HEK293T (cell line): ENCODE data around the gene TNFSF10.

Source experiments
- ARNT ChIP-seq: fragments of 450-650 bp; IDR thresholded peaks from 2 replicates; pipeline ENCODE4 v1.6.1; 2017; ENCODE audit warnings: mild to moderate bottlenecking
- BHLHE40 ChIP-seq: fragments of 450-650 bp; IDR thresholded peaks from 2 replicates; pipeline ENCODE4 v1.6.1; 2016; ENCODE audit warnings: mild to moderate bottlenecking, moderate library complexity, borderline replicate concordance
- ELF4 ChIP-seq: fragments of 450-650 bp; IDR thresholded peaks from 2 replicates; pipeline ENCODE4 v1.6.1; 2017; ENCODE audit warnings: antibody characterized with exemption
- FOXA1 ChIP-seq: fragments of 450-650 bp; IDR thresholded peaks from 2 replicates; pipeline ENCODE4 v1.6.1; 2016; ENCODE audit warnings: mild to moderate bottlenecking
- FOXK2 ChIP-seq: fragments of 450-650 bp; IDR thresholded peaks from 2 replicates; pipeline ENCODE4 v1.6.1; 2016; ENCODE audit warnings: mild to moderate bottlenecking
- HDGF ChIP-seq: fragments of 450-650 bp; IDR thresholded peaks from 2 replicates; pipeline ENCODE4 v1.6.1; 2017; ENCODE audit warnings: antibody characterized with exemption, borderline replicate concordance
- L3MBTL2 ChIP-seq: fragments of 450-650 bp; conservative IDR thresholded peaks from 2 replicates; pipeline ENCODE4 v1.6.1; 2016; ENCODE audit warnings: mild to moderate bottlenecking
- NFRKB ChIP-seq: fragments of 450-650 bp; IDR thresholded peaks from 2 replicates; pipeline ENCODE4 v1.6.1; 2016; ENCODE audit warnings: mild to moderate bottlenecking, moderate library complexity
- PKNOX1 ChIP-seq: fragments of 450-650 bp; IDR thresholded peaks from 2 replicates; pipeline ENCODE4 v1.6.1; 2016
- SP1 ChIP-seq: fragments of 450-650 bp; IDR thresholded peaks from 2 replicates; pipeline ENCODE4 v1.6.1; 2017
- SUZ12 ChIP-seq: fragments of 450-650 bp; IDR thresholded peaks from 2 replicates; pipeline ENCODE4 v1.6.1; 2016; ENCODE audit warnings: mild to moderate bottlenecking
- TARDBP ChIP-seq: fragments of 450-650 bp; IDR thresholded peaks from 2 replicates; pipeline ENCODE4 v1.6.1; 2016

GRCh38 chr3:172501540-172501939 lies 21.7 kb downstream of the TNFSF10 start:
- TF ChIP-seq SUZ12, result no peak
- no peak for TF ChIP-seq SP1
- no peak for TF ChIP-seq HDGF
- TF ChIP-seq PKNOX1, result no peak
- TF ChIP-seq ARNT, result no peak
- no peak for TF ChIP-seq TARDBP
- no peak for TF ChIP-seq BHLHE40
- TF ChIP-seq NFRKB, result no peak
- TF ChIP-seq FOXA1, result no peak
- no peak for TF ChIP-seq L3MBTL2
- TF ChIP-seq ELF4, result no peak
- TF ChIP-seq FOXK2, result no peak
